NCI-H526 treated with DMSO at 0.1 percent for 48 hours (cell line): ENCODE measurements around the gene CUBN.

Experiments used
- DNase-seq: peaks from one replicate; lab custom pipeline; 2025; lab: John Stamatoyannopoulos, UW

CUBN gene

DNA sequence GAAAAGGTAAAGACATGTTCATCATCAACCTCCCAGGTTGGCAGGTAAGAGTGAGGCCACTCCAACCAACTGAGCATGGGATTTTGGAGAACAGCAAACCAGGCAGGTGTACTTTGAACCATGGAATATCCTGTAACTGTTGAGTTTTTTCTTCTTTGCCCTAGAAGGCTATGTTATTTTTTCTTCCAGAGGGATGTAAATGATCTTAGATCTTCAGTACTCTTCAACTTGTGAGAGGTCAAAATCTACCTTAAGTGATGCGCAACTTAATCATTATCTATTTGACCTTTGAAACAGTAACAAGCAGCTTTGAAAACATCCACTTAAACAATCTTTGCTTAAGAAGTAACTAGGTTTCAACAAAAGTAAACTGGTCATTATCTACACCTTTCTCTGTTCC lies at the start of gene CUBN:
TSS of gene CUBN (minus strand) at position 71 of the 400 bp plus-strand sequence. CDS start at position 25, 46 bp downstream.
- no peak for DNase-seq

DNA sequence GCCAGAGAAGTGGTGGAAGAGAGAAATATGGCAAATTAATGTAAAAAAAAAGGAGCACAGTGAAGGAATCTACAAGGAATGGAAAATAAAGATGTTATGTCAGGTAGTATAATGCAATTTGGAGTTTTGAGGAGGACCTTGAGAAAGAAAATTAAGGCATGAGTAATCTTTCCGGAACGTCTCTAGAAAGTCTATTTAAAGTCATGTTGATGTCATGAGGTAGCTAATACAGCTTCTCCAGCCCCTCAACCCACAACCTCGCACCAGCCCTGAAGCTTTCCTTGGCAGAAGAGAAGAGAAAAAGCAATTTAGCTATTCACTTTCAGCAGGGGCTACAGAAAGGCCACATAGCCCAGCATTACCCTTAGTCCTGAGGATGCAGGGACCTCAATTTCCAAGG lies 49.4 kb upstream of the CUBN start:
- DNase-seq: no peak

- no peak for DNase-seq
Measured at GRCh38 chr10:17178006-17178405, 48.4 kb upstream of the CUBN start.

DNA sequence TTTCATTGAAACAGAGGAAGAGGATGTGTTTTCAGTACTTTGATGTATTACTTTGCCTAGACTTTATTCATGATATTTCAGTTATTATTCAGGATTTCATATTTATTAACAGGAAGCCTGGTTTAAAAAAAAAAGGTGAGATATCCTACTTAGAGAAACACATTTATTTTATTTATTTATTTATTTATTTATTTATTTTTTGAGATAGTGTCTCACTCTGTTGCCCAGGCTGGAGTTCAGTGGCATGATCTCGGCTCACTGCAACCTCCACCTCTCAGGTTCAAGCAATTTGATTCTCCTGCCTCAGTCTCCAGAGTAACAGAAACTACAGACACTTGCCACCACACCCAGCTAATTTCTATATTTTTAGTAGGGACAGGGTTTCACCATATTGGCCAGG lies 47.4 kb upstream of the CUBN start:
- no peak for DNase-seq

DNA sequence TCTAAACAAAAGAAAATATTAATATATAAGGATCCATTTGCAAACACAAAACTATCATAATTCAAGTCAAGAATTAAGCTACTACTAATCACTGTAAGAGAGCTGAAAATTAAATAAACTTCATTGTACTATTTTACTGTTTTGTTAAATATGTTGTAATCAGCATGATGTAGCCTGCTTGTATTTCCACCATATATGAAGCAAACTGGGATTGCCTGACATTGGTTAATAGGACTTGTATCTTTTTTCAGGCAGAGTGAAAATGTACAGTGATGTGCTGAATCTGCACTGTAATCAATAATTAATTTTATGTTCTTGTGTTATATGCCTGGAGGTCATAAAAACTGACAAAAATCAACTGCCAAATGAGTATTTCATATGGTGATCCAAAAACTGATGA lies 46.5 kb upstream of the CUBN start:
- DNase-seq: no peak

DNA sequence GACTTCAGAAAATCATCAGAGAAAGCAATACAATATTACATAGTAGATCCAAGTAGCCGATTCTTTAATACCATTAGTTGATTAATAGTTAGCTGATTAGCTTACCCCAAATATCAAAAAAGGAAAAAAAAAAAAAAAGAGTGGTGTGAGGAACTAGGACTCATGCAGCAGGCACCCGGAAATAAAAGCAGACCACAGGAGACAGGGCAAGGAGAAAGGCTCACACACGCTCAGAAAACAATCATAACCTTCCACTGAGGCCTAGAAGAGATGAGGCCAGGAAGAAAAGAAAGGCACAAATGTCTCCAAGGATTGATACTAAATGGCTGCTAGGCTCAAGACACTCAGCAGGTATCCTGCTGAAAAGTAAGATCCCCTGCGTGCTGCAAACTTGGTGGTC lies 45.9 kb upstream of the CUBN start:
- no peak for DNase-seq

DNA sequence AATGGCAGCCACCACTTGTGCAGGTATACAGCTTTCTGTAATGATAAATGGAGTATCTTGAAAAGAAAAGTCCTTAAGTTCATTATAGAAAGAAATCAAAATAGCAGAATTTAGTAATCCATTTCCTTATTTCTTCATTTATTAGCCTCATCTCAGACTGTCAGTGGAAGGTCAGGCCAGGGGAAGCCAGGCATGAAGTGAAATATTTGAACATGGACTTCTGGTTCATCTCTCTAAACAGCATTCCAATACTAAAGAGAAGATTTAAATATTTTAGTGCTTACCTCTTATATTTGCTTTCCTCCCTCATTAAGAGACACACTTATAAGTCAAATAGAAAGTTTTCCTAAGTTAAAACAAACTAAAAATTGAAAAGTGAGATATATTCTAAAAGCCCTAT lies 45.0 kb upstream of the CUBN start:
- no peak for DNase-seq

GRCh38 chr10:17171141-17171641 lies 41.6 kb upstream of the CUBN start:
- DNase-seq: no peak

DNA sequence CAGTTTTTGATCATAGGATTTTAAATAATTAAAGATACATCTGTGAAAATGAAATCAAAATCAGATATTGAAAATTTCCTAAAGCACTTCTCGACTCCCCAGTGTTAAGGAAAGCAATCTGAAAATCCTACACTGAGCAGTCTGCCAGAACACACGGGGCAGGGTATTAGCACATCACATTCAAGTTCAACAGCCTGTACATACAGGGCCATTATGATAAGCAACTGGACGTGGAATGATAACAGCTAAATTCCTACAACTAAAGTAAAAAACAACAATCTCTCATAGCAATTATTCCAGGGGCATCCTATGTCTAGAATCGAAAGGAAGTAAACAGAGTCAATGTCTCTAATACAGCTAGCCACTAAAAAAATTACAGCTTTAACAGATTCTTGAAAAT lies 40.2 kb upstream of the CUBN start:
- DNase-seq: no peak

GRCh38 chr10:17166699-17167098 lies 37.1 kb upstream of the CUBN start:
- no peak for DNase-seq

- DNase-seq: no peak
Measured at GRCh38 chr10:17162828-17163227, 33.2 kb upstream of the CUBN start.

DNA sequence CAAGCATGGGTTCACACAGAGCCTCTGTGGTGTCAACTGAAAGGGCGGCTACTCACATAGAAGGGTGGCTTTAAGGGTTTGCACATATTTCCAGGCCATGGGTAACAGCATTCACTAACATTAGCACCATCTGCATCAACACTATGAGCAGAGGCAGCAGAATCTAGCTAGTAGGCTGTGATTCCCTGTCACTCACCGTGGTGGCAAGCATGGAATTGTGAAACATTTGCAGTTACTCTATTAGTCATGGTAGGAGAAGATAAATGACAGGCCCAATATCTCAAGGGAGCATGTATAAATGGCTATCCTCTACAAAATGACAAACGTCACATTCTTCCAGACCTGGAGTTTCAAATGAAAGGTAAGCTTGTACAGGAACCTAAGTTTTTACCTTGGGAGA lies 32.2 kb upstream of the CUBN start:
- DNase-seq: no peak

DNA sequence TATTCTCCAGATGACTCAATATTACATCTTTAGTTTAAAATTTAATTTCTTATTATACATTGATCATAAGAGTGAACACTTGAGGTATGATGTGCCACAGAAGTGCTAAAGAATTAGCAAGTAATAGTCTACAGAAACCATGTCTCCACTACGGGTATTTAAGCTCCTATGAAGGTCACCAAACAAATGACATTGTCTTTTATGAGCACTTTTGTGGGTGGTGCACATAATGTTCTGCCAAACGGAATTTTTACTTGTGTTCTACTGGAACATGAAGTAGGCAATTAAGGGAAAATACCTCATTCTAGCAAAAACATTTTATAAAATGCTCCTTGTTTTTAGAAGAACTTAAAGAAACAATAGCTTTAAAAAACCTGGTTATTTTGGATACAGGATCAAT lies 27.4 kb upstream of the CUBN start:
- no peak for DNase-seq

GRCh38 chr10:17155826-17156225 lies 26.2 kb upstream of the CUBN start:
- no peak for DNase-seq

GRCh38 chr10:17154116-17154515 lies 24.5 kb upstream of the CUBN start:
- DNase-seq: no peak

GRCh38 chr10:17153321-17153720 lies 23.7 kb upstream of the CUBN start:
- DNase-seq: no peak

GRCh38 chr10:17151716-17152115 lies 22.1 kb upstream of the CUBN start:
- DNase-seq: no peak

- DNase-seq: no peak
Measured at GRCh38 chr10:17147884-17148489, 18.4 kb upstream of the CUBN start.

DNA sequence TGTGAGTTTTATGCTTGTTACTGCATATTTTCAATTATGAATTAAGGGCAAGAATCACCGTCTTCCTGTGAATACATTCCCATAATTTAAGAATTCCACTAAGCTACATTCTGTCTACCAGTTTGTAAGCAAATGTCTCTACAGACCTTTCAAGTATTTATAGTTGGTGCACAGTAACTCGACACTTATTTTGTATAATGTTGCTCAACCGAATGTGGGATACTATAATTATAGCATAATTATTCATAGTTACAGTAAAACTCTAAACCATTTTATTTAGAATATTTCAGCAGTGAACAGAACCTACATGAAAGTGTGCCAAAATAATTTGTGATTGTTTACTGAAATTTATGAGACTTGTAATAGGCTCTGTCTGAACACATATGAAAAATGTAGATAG lies 17.3 kb upstream of the CUBN start:
- DNase-seq: no peak

- DNase-seq: no peak
Measured at GRCh38 chr10:17145239-17145638, 15.6 kb upstream of the CUBN start.

DNA sequence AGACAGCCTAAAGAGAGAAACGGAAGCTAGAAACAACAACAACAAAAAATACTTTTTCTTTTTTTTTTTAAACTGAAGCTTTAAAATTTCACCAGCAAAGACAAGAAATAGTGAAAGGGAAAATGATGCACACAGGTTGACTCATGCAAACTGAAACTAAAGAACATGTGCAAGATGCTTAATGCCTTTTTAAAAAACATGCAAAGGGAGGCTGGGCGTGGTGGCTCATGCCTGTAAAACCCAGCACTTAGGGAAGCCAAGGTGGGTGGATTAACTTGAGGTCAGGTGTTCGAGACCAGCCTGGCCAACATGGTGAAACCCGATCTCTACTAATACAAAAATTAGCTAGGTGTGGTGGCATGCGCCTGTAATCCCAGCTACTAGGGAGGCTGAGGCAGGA lies 15.1 kb upstream of the CUBN start:
- DNase-seq: no peak

DNA sequence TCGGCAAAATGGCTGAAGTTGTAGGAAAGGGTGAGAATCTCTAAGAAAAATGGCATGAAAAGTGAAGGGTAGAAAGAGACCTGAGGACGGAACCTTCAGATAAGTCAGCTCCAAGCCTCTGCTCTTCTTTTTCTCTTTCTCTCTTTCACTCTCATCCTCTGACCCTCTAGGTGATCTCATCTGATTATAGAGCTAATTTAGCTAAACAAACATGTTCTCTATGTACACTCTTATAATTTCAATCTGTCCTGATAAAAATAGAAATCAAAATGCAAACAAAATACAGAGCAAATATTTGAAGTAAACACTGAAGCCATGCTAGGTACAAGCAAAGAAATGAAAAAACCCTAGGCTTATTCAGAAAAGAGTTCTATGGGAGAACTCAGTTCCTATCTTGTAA lies 14.4 kb upstream of the CUBN start:
- peak; percentile 47 for DNase-seq

GRCh38 chr10:17143055-17143690 lies 13.6 kb upstream of the CUBN start:
- no peak for DNase-seq
